Fibroblast of lung (primary cell): ENCODE data around the gene LEUTX.

Experiments used
- EZH2 ChIP-seq: IDR thresholded peaks from 2 replicates; pipeline ENCODE4 v1.5.1; 2012; ENCODE audit warnings: low read length, control low read depth, mild to moderate bottlenecking; ENCODE audit errors: missing control alignments
- TF ChIP-seq, protein P1 (sequence below), 2 donors: IDR thresholded peaks in 1 of 2; conservative IDR thresholded peaks in 1 of 2; 1 replicate in 1 of 2; 2 replicates in 1 of 2; pipeline ENCODE4 v1.5.1; 2011 to 2012; ENCODE audit warnings: low read length in 2 of 2, control low read depth in 1 of 2, inconsistent platforms in 1 of 2, low read depth in 1 of 2, mild to moderate bottlenecking in 1 of 2

DNA sequence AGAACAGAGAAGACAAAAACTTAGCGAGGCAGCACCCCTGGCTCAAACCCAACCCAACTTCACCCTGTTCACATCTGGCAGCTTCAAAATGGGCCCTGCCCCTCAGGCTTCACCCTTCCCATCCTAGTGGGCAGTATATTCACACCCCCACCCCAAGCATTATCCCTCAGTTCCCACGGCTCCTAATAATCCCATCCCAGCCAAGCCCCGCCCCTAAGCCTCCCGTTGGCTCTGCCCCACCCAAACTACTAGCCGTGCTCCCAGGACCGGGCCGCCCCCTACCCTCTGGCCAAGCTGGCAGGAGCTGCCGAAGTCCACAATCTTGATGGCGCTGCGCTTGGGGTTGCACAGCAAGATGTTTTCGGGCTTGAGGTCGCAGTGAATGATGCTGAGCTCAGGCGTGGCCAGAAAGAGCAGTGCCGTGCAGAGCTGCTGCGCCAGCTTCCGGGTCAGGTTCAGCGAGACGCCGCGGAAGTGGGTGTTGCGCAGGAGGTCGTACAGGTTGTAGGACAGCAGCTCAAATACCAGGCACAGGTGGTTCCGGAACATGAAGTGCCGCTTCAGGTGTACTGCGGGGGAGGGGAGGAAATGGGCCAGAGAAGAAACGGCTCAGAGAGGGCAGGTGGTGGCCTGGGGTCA is 49.5 kb downstream of the LEUTX start:
- TF ChIP-seq, protein P1, sequence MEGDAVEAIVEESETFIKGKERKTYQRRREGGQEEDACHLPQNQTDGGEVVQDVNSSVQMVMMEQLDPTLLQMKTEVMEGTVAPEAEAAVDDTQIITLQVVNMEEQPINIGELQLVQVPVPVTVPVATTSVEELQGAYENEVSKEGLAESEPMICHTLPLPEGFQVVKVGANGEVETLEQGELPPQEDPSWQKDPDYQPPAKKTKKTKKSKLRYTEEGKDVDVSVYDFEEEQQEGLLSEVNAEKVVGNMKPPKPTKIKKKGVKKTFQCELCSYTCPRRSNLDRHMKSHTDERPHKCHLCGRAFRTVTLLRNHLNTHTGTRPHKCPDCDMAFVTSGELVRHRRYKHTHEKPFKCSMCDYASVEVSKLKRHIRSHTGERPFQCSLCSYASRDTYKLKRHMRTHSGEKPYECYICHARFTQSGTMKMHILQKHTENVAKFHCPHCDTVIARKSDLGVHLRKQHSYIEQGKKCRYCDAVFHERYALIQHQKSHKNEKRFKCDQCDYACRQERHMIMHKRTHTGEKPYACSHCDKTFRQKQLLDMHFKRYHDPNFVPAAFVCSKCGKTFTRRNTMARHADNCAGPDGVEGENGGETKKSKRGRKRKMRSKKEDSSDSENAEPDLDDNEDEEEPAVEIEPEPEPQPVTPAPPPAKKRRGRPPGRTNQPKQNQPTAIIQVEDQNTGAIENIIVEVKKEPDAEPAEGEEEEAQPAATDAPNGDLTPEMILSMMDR (conservative IDR thresholded peaks at IDR 0.05 in 1 of 2, IDR thresholded peaks at IDR 0.05 in 1 of 2; ENCODE audit: low read depth in 1 of 2, low read length in 2 of 2), result no peak
- TF ChIP-seq EZH2, result no peak
